Measurements from ENCODE around the gene ZNF775.

- TF ChIP-seq CTCF (IDR thresholded peaks at IDR 0.05) (no peak), POLR2A (IDR thresholded peaks at IDR 0.05) (no peak)
These were observed 20.7 kb upstream of the ZNF775 start for GRCh38 chr7:150358433-150358832.

Measured in lower leg skin (tissue), 3 donors.